K562 (cell line): ENCODE results near the gene KIF18B. TPM values are rescaled to one million over a fixed set of nuclear protein-coding genes. Genes with fewer than 3 reads are reported as not detected.
A peak's percentile ranks its signal among the peaks of the same experiment; 100 is the strongest.

Source experiments
- BRCA1 ChIP-seq, 2 experiments: fragments of 450-650 bp in 1 of 2; sonication (generic) in 1 of 2; formaldehyde crosslinking in 1 of 2; IDR thresholded peaks; 2 replicates each; pipeline versions ENCODE4 v1.5.0 to v1.6.1; 2017 to 2020; ENCODE audit warnings: mild to moderate bottlenecking in 1 of 2, missing genetic modification reagents in 1 of 2
- CBFA2T3 ChIP-seq: fragments of 450-650 bp; IDR thresholded peaks from 2 replicates; pipeline ENCODE4 v1.6.1; 2017
- CHD1 ChIP-seq: fragments of 200-600 bp; sonication (generic); IDR thresholded peaks from one replicate; pipeline ENCODE4 v1.6.1; 2012; ENCODE audit warnings: mild to moderate bottlenecking, moderate library complexity, low read length, inconsistent platforms
- DIDO1 ChIP-seq: fragments of 450-650 bp; IDR thresholded peaks from 2 replicates; pipeline ENCODE4 v1.6.1; 2016; ENCODE audit warnings: low read depth, missing biosample characterization, missing genetic modification characterization
- DNMT1 ChIP-seq: fragments of 450-650 bp; IDR thresholded peaks from 2 replicates; pipeline ENCODE4 v1.6.1; 2016; ENCODE audit warnings: antibody characterized with exemption, mild to moderate bottlenecking
- EP400 ChIP-seq: fragments of 450-650 bp; IDR thresholded peaks from 2 replicates; pipeline ENCODE4 v1.6.1; 2017; ENCODE audit warnings: antibody characterized with exemption, mild to moderate bottlenecking, moderate library complexity
- ETV1 ChIP-seq: fragments of 450-650 bp; conservative IDR thresholded peaks from 2 replicates; pipeline ENCODE4 v1.6.1; 2016; ENCODE audit warnings: missing genetic modification characterization, control low read depth, low read depth, missing compliant biosample characterization
- HIVEP1 ChIP-seq: fragments of 250-450 bp; sonication (Bioruptor Pico); IDR thresholded peaks from 2 replicates; pipeline ENCODE4 v1.4.0; 2020; ENCODE audit warnings: mild to moderate bottlenecking
- JUND ChIP-seq, 2 experiments: IDR thresholded peaks; 2 replicates in 1 of 2; 3 replicates in 1 of 2; pipeline ENCODE4 v1.6.1; 2011; ENCODE audit warnings: borderline replicate concordance in 2 of 2, low read depth in 2 of 2, low read length in 2 of 2, improper control_type of control experiment in 1 of 2, missing biosample characterization in 1 of 2, missing genetic modification characterization in 1 of 2, missing genetic modification reagents in 1 of 2
- MTA1 ChIP-seq: fragments of 450-650 bp; IDR thresholded peaks from 2 replicates; pipeline ENCODE4 v1.6.1; 2017; ENCODE audit warnings: borderline replicate concordance
- NONO ChIP-seq, 2 experiments: fragments of 200-400 bp in 1 of 2; fragments of 450-650 bp in 1 of 2; formaldehyde crosslinking in 1 of 2; IDR thresholded peaks; 2 replicates each; pipeline ENCODE4 v1.6.1; 2017; ENCODE audit warnings: low read depth in 2 of 2, mild to moderate bottlenecking in 2 of 2, moderate library complexity in 2 of 2, low read length in 1 of 2
- NR1H2 ChIP-seq: sonication (generic); formaldehyde crosslinking; IDR thresholded peaks from 2 replicates; pipeline ENCODE4 v1.4.0; 2020; ENCODE audit warnings: mild to moderate bottlenecking, missing genetic modification reagents
- OTX1 ChIP-seq: fragments of 450-650 bp; formaldehyde crosslinking; IDR thresholded peaks from 2 replicates; pipeline ENCODE4 v1.4.0; 2022; ENCODE audit warnings: mild to moderate bottlenecking
- PREB ChIP-seq: sonication (generic); formaldehyde crosslinking; IDR thresholded peaks from 2 replicates; pipeline ENCODE4 v1.8.1; 2023; ENCODE audit warnings: mild to moderate bottlenecking, missing genetic modification reagents
- PTTG1 ChIP-seq: fragments of 450-650 bp; IDR thresholded peaks from 2 replicates; pipeline ENCODE4 v1.6.1; 2016; ENCODE audit warnings: low read depth, mild to moderate bottlenecking, missing genetic modification characterization, missing compliant biosample characterization
- RAD21 ChIP-seq, 2 experiments: fragments of 250-450 bp in 1 of 2; fragments of 450-650 bp in 1 of 2; sonication (Bioruptor Pico) in 1 of 2; formaldehyde crosslinking in 1 of 2; IDR thresholded peaks in 1 of 2; conservative IDR thresholded peaks in 1 of 2; 2 replicates each; pipeline versions ENCODE4 v1.4.0 to v1.8.0; 2020 to 2022; ENCODE audit warnings: mild to moderate bottlenecking in 2 of 2, moderate library complexity in 1 of 2
- SLC30A9 ChIP-seq: fragments of 250-450 bp; sonication (Bioruptor Pico); IDR thresholded peaks from 2 replicates; pipeline ENCODE4 v1.8.0; 2022; ENCODE audit warnings: mild to moderate bottlenecking, moderate library complexity
- SNRNP70 ChIP-seq: fragments of 200-400 bp; formaldehyde crosslinking; optimal IDR thresholded peaks from 2 replicates; pipeline ENCODE3; 2017; ENCODE audit warnings: low read depth, low read length
- SUPT5H ChIP-seq: fragments of 450-650 bp; IDR thresholded peaks from 2 replicates; pipeline ENCODE4 v1.6.1; 2016
- THRAP3 ChIP-seq: fragments of 450-650 bp; IDR thresholded peaks from 2 replicates; pipeline ENCODE4 v1.6.1; 2016; ENCODE audit warnings: mild to moderate bottlenecking, inconsistent platforms, borderline replicate concordance
- ZNF217 ChIP-seq: sonication (generic); formaldehyde crosslinking; IDR thresholded peaks from 2 replicates; pipeline ENCODE4 v1.8.0; 2022; ENCODE audit warnings: mild to moderate bottlenecking, missing genetic modification reagents
- polyA plus RNA-seq, 8 experiments: library from polyadenylated mRNA; depleted of rRNA in 4 of 8; stranded (reverse) in 5 of 8; unstranded in 3 of 8; fragments of >200 nt; fragmentation: Nextera tagmentation in 2 of 8; fragmentation: Illumina TruSeq in 1 of 8; extraction: Ambion mirVana in 2 of 8; extraction: Trizol in 1 of 8; gene quantifications; 2 replicates each; pipeline versions ENCODE4 v1.2.1 to v1.2.3, GENCODE V29; 2011 to 2014; ENCODE audit warnings: inconsistent platforms in 1 of 8, missing spikeins in 1 of 8
- total RNA-seq, 7 experiments: library from RNA; depleted of rRNA in 6 of 7; stranded (reverse); fragments of >200 nt in 6 of 7; fragmentation: Illumina TruSeq in 2 of 7; extraction: Trizol in 2 of 7; gene quantifications; 2 replicates each; pipeline versions ENCODE4 v1.2.1 to v1.2.3, GENCODE V29; 2011 to 2021; ENCODE audit warnings: low replicate concordance in 1 of 7
- TF ChIP-seq, protein P1 (sequence below): fragments of 250-450 bp; sonication (Bioruptor Pico); IDR thresholded peaks from 2 replicates; pipeline ENCODE4 v1.4.0; 2020

The KIF18B gene
- total and polyA plus RNA-seq, 9 of the 15 experiments (the other 6 are each of a cell fraction or from before 2014, with no cell fraction given) = 2.0 to 42.8 (median 13.2) TPM

DNA sequence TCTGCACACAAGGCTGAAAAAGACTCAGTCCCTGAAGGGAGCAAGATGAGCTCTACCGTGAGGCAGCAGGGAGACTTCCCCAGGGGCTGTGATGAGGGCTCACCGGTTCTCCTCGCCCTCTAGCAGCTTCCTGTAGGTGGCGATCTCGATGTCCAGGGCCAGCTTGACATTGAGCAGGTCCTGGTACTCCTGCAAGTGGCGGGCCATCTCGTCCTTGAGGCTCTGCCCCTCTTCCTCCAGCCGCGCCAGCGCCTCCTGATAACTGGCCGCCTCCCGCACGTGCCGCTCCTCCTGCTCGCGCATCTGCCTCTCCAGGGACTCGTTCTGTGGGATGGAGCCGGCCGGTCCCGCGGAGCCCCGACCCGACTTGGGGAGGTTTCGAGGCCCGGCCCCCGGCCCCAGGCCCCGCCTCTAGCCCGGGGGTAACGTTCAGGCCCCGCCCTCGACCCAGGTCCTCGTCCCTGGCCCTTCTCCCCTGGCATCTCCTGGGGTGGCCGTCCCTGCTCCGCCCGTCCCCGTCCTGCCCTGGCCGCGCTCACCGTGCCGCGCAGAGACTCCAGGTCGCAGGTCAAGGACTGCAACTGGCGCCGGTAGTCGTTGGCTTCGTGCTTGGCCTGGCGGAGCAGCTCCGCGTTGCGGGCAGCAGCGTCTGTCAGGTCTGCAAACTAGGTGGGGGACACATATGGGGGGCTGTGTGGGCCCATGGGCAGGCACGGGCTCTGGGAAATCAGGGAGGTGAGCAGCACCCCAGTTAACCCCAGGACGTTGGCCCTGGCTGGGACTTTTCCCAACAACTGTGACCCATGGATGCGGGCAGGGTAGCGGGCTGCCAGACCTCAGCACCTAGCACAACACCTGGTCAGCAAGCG is 36.2 kb downstream of the KIF18B start (continued):
- TF ChIP-seq ETV1 (tag) = no peak
- no peak for TF ChIP-seq ZNF217 (CRISPR knock-in tag)
- TF ChIP-seq CBFA2T3 = no peak
- TF ChIP-seq MTA1 = no peak
- TF ChIP-seq, protein P1, sequence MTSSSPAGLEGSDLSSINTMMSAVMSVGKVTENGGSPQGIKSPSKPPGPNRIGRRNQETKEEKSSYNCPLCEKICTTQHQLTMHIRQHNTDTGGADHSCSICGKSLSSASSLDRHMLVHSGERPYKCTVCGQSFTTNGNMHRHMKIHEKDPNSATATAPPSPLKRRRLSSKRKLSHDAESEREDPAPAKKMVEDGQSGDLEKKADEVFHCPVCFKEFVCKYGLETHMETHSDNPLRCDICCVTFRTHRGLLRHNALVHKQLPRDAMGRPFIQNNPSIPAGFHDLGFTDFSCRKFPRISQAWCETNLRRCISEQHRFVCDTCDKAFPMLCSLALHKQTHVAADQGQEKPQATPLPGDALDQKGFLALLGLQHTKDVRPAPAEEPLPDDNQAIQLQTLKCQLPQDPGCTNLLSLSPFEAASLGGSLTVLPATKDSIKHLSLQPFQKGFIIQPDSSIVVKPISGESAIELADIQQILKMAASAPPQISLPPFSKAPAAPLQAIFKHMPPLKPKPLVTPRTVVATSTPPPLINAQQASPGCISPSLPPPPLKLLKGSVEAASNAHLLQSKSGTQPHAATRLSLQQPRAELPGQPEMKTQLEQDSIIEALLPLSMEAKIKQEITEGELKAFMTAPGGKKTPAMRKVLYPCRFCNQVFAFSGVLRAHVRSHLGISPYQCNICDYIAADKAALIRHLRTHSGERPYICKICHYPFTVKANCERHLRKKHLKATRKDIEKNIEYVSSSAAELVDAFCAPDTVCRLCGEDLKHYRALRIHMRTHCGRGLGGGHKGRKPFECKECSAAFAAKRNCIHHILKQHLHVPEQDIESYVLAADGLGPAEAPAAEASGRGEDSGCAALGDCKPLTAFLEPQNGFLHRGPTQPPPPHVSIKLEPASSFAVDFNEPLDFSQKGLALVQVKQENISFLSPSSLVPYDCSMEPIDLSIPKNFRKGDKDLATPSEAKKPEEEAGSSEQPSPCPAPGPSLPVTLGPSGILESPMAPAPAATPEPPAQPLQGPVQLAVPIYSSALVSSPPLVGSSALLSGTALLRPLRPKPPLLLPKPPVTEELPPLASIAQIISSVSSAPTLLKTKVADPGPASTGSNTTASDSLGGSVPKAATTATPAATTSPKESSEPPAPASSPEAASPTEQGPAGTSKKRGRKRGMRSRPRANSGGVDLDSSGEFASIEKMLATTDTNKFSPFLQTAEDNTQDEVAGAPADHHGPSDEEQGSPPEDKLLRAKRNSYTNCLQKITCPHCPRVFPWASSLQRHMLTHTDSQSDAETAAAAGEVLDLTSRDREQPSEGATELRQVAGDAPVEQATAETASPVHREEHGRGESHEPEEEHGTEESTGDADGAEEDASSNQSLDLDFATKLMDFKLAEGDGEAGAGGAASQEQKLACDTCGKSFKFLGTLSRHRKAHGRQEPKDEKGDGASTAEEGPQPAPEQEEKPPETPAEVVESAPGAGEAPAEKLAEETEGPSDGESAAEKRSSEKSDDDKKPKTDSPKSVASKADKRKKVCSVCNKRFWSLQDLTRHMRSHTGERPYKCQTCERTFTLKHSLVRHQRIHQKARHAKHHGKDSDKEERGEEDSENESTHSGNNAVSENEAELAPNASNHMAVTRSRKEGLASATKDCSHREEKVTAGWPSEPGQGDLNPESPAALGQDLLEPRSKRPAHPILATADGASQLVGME (CRISPR knock-in tag) = no peak
- TF ChIP-seq JUND (IDR thresholded peaks at IDR 0.05; ENCODE audit: borderline replicate concordance, low read depth, low read length) = 0 out of 2 replicates have a peak, but pooled peaks have one; percentile 18
- peak; percentile 16; the same call in 1 of the 3 replicates for TF ChIP-seq JUND (tag; IDR thresholded peaks at IDR 0.05; ENCODE audit: borderline replicate concordance, low read depth, low read length)
- no peak for TF ChIP-seq PREB (CRISPR knock-in tag)
- no peak for TF ChIP-seq SLC30A9 (CRISPR knock-in tag)
- TF ChIP-seq CHD1 = no peak
- TF ChIP-seq OTX1 = no peak
- no peak for TF ChIP-seq SUPT5H
- no peak for TF ChIP-seq DIDO1 (tag)
- TF ChIP-seq RAD21 (CRISPR knock-in tag; conservative IDR thresholded peaks at IDR 0.05 in 1 of 2, IDR thresholded peaks at IDR 0.05 in 1 of 2) = peak in 1 of 2 experiments; percentile 49; a peak in 2 of 4 replicates
- no peak for TF ChIP-seq NR1H2 (CRISPR knock-in tag)
- TF ChIP-seq BRCA1 (IDR thresholded peaks at IDR 0.05) = no peak
- TF ChIP-seq BRCA1 (CRISPR knock-in tag; IDR thresholded peaks at IDR 0.05) = 0 out of 2 replicates have a peak, but pooled peaks have one; percentile 22
- no peak for TF ChIP-seq NONO (IDR thresholded peaks at IDR 0.05; ENCODE audit: low read depth in 2 of 2, low read length in 1 of 2)
- TF ChIP-seq THRAP3 = no peak
- TF ChIP-seq PTTG1 = no peak
- no peak for TF ChIP-seq SNRNP70
- no peak for TF ChIP-seq HIVEP1
- no peak for TF ChIP-seq EP400
- TF ChIP-seq DNMT1 = no peak
